HepG2 (cell line): Measurements from ENCODE around the gene PARP3. TPM values are rescaled to one million over a fixed set of nuclear protein-coding genes. Genes with fewer than 3 reads are reported as not detected.
A peak's percentile ranks its signal among the peaks of the same experiment; 100 is the strongest.

Source experiments
- ARNTL ChIP-seq: sonication (generic); formaldehyde crosslinking; IDR thresholded peaks from 2 replicates; pipeline ENCODE4 v1.4.0; 2020; ENCODE audit warnings: mild to moderate bottlenecking, missing genetic modification reagents
- BCLAF1 ChIP-seq: fragments of 450-650 bp; IDR thresholded peaks from 2 replicates; pipeline ENCODE4 v1.6.1; 2017; ENCODE audit warnings: mild to moderate bottlenecking
- FOXK1 ChIP-seq: sonication (generic); formaldehyde crosslinking; IDR thresholded peaks from 2 replicates; pipeline ENCODE4 v1.4.0; 2020; ENCODE audit warnings: low read depth, missing genetic modification reagents, borderline replicate concordance
- GMEB1 ChIP-seq: sonication (generic); formaldehyde crosslinking; IDR thresholded peaks from 2 replicates; pipeline ENCODE4 v1.5.1; 2020; ENCODE audit warnings: missing genetic modification reagents, mild to moderate bottlenecking, borderline replicate concordance
- HMGXB4 ChIP-seq, 2 experiments: sonication (generic) in 1 of 2; formaldehyde crosslinking in 1 of 2; IDR thresholded peaks; 2 replicates each; pipeline versions ENCODE4 v1.4.0 to v1.6.1; 2018 to 2020; ENCODE audit warnings: missing genetic modification reagents in 2 of 2, borderline replicate concordance in 1 of 2, low read depth in 1 of 2, mild to moderate bottlenecking in 1 of 2, missing biosample characterization in 1 of 2
- JDP2 ChIP-seq: sonication (generic); formaldehyde crosslinking; IDR thresholded peaks from 2 replicates; pipeline ENCODE4 v1.8.1; 2022; ENCODE audit warnings: missing genetic modification reagents, borderline replicate concordance
- MEIS2 ChIP-seq: sonication (generic); formaldehyde crosslinking; IDR thresholded peaks from 2 replicates; pipeline ENCODE4 v1.9.0; 2021; ENCODE audit warnings: mild to moderate bottlenecking, missing genetic modification reagents
- POGK ChIP-seq: sonication (generic); formaldehyde crosslinking; conservative IDR thresholded peaks from 2 replicates; pipeline ENCODE4 v1.8.0; 2022; ENCODE audit warnings: mild to moderate bottlenecking, moderate library complexity, missing genetic modification reagents
- ZBTB25 ChIP-seq: IDR thresholded peaks from 2 replicates; pipeline ENCODE4 v1.6.1; 2018; ENCODE audit warnings: missing genetic modification reagents
- ZBTB8A ChIP-seq: sonication (generic); formaldehyde crosslinking; IDR thresholded peaks from 2 replicates; pipeline ENCODE4 v1.4.0; 2020; ENCODE audit warnings: mild to moderate bottlenecking, low read depth, missing genetic modification reagents, borderline replicate concordance
- ZKSCAN8 ChIP-seq: IDR thresholded peaks from 2 replicates; pipeline ENCODE4 v1.6.1; 2016; ENCODE audit warnings: borderline replicate concordance, missing genetic modification reagents, missing compliant biosample characterization
- ZNF10 ChIP-seq: sonication (generic); formaldehyde crosslinking; IDR thresholded peaks from 2 replicates; pipeline ENCODE4 v1.4.0; 2020; ENCODE audit warnings: mild to moderate bottlenecking, low read depth, missing genetic modification reagents, borderline replicate concordance
- ZNF292 ChIP-seq: sonication (generic); formaldehyde crosslinking; IDR thresholded peaks from 2 replicates; pipeline ENCODE4 v1.8.1; 2022; ENCODE audit warnings: mild to moderate bottlenecking, low read depth, missing genetic modification reagents, borderline replicate concordance
- ZNF3 ChIP-seq: IDR thresholded peaks from 2 replicates; pipeline ENCODE4 v1.7.0; 2017; ENCODE audit warnings: inconsistent platforms
- ZNF557 ChIP-seq: sonication (generic); formaldehyde crosslinking; IDR thresholded peaks from 2 replicates; pipeline ENCODE4 v1.4.0; 2020; ENCODE audit warnings: missing genetic modification reagents
- ZNF713 ChIP-seq: sonication (generic); formaldehyde crosslinking; IDR thresholded peaks from 2 replicates; pipeline ENCODE4 v1.4.0; 2020; ENCODE audit warnings: mild to moderate bottlenecking, missing genetic modification reagents
- ZSCAN25 ChIP-seq: sonication (generic); formaldehyde crosslinking; IDR thresholded peaks from 2 replicates; pipeline ENCODE4 v1.8.0; 2022; ENCODE audit warnings: mild to moderate bottlenecking, missing genetic modification reagents
- polyA plus RNA-seq, 8 experiments: library from polyadenylated mRNA; depleted of rRNA in 3 of 8; stranded (reverse) in 7 of 8; unstranded in 1 of 8; fragments of >200 nt; fragmentation: Illumina TruSeq in 4 of 8; extraction: Trizol in 4 of 8; gene quantifications; 2 replicates each; pipeline versions ENCODE4 v1.2.1 to v1.2.3, GENCODE V29; 2011 to 2016; ENCODE audit warnings: low read depth in 4 of 8, missing spikeins in 1 of 8, mixed read lengths in 1 of 8; ENCODE audit not compliant: insufficient read depth in 1 of 8
- total RNA-seq, 5 experiments: library from RNA; depleted of rRNA; stranded (reverse); fragments of >200 nt; fragmentation: Illumina TruSeq; extraction: Trizol; gene quantifications; 2 replicates each; pipeline ENCODE4 v1.2.3, GENCODE V29; 2016; ENCODE audit warnings: low read depth in 1 of 5

The PARP3 gene
- total and polyA plus RNA-seq, 2 of the 13 experiments (the other 11 are each of a cell fraction or from before 2014, with no cell fraction given), result 11.2 to 21.5 TPM

GRCh38 chr3:51982838-51983577, 40.8 kb downstream of the PARP3 start, which contains the start of gene ACY1 (continued):
- TF ChIP-seq BCLAF1 (no peak), ZNF292 (CRISPR knock-in tag) (no peak), MEIS2 (0 out of 2 replicates have a peak, but pooled peaks have one; percentile 50), ZBTB25 (CRISPR knock-in tag) (peak; percentile 95; the same call in 1 of the 2 replicates), ZNF557 (CRISPR knock-in tag) (0 out of 2 replicates have a peak, but pooled peaks have one; percentile 30), ZKSCAN8 (peak; percentile 79; the same call in 1 of the 2 replicates), ZNF3 (no peak), ZNF713 (CRISPR knock-in tag) (peak; percentile 86; the same call in 1 of the 2 replicates), HMGXB4 (CRISPR knock-in tag; IDR thresholded peaks at IDR 0.05; ENCODE audit: borderline replicate concordance in 1 of 2, low read depth in 1 of 2) (peak; percentile 67 to 83; a peak in 3 of 4 replicates), ZSCAN25 (CRISPR knock-in tag) (peak; percentile 85), ARNTL (CRISPR knock-in tag) (peak; percentile 99), ZBTB8A (no peak; the same call in 1 of the 2 replicates), FOXK1 (peak; percentile 56; the same call in 1 of the 2 replicates), POGK (peak; percentile 73), ZNF10 (no peak), GMEB1 (CRISPR knock-in tag) (peak; percentile 71), JDP2 (CRISPR knock-in tag) (no peak)
